ENCODE measurements around the gene ZBTB5.
"Not testable (repeated sequence)": the region's sequence is repeated elsewhere in the genome, so short reads cannot be mapped to it uniquely, and the experiment has no call there.

DNA sequence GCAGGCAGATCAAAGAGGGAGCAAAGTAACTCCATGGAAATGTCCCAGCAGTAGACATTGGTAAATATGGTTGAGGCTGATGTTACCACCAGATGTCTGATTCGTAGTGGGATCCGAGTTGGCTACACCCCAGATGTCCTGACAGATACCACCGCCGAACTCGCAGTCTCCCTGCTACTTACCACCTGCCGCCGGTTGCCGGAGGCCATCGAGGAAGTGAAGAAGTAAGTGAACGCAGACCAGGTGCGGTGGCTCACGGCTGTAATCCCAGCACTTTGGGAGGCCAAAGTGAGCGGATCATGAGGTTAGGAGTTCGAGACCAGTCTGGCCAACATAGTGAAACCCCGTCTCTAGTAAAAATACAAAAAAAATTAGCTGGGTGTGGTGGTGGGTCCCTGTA is 38.8 kb downstream of the ZBTB5 start:
- TF ChIP-seq EZH2 (IDR thresholded peaks at IDR 0.05; ENCODE audit: low read length, unreplicated experiment); EZH2phosphoT487 (IDR thresholded peaks at IDR 0.05; ENCODE audit: borderline replicate concordance, low read length): not testable (repeated sequence)
- TF ChIP-seq, protein P1, sequence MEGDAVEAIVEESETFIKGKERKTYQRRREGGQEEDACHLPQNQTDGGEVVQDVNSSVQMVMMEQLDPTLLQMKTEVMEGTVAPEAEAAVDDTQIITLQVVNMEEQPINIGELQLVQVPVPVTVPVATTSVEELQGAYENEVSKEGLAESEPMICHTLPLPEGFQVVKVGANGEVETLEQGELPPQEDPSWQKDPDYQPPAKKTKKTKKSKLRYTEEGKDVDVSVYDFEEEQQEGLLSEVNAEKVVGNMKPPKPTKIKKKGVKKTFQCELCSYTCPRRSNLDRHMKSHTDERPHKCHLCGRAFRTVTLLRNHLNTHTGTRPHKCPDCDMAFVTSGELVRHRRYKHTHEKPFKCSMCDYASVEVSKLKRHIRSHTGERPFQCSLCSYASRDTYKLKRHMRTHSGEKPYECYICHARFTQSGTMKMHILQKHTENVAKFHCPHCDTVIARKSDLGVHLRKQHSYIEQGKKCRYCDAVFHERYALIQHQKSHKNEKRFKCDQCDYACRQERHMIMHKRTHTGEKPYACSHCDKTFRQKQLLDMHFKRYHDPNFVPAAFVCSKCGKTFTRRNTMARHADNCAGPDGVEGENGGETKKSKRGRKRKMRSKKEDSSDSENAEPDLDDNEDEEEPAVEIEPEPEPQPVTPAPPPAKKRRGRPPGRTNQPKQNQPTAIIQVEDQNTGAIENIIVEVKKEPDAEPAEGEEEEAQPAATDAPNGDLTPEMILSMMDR (conservative IDR thresholded peaks at IDR 0.05; ENCODE audit: low read depth, low read length): not testable (repeated sequence)

All from PC-3 (cell line).